ENCODE results near the gene SOX2. TPM values are rescaled to one million over a fixed set of nuclear protein-coding genes. Genes with fewer than 3 reads are reported as not detected.

Gene SOX2
- total RNA-seq, 1 experiment from 2014 or later: 307 TPM

DNA sequence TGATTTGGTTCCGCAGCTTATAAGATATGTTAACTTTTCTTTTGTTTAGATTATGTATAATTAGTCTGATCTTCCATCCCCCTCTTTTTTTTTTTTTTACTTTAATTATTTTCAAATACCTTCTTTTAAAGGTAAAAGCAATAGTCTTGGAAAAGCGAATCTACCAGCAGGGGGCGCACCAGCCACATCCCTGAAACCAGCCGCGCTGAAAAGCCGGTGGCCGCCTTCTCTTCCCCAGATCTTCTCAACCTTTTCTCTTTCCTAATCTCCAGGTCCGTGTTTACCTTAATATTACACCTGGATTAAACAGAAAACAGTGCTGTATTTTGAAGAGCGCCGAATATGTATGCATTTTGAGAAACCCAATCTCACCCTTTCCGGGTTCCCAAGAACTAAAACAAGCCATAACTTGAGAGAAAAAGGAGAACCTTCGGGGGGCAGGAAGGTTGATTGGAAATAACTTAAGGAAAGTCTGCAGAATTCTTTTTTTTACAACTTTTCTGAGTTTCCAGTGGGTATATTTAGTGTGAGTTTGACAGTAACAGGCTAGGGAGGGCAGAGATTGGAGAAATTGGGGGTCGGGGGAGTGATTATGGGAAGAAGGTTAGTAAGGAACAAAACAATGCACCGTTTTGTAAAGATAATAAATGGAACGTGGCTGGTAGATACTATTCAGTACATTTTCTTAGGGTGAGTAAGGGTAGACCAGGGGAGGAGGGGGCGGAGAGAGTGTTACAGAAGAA is 2.0 kb upstream of the SOX2 start:
- Mint-ChIP-seq H3K36me3 (ENCODE audit: insufficient read depth in 1 of 3, low read depth in 3 of 3) (peaks cover 22 to 25% (median 24%) of the 10 kb centered on the region in 3 experiments), H3K27me3 (ENCODE audit: low read depth) (no peaks in the 10 kb centered on the region; the same call in 1 of the 2 replicates), H3K4me3 (no peak overlapping the region), H3K4me1 (peaks cover 50% of the 10 kb centered on the region in 2 experiments), H3K27ac (peak overlapping the region; percentile 95 to 98 (median 98); a peak in 4 of 7 replicates), H3K9me3 (peaks cover 7% of the 10 kb centered on the region in 2 experiments; a peak in 4 of 5 replicates)
- TF ChIP-seq, protein P1, sequence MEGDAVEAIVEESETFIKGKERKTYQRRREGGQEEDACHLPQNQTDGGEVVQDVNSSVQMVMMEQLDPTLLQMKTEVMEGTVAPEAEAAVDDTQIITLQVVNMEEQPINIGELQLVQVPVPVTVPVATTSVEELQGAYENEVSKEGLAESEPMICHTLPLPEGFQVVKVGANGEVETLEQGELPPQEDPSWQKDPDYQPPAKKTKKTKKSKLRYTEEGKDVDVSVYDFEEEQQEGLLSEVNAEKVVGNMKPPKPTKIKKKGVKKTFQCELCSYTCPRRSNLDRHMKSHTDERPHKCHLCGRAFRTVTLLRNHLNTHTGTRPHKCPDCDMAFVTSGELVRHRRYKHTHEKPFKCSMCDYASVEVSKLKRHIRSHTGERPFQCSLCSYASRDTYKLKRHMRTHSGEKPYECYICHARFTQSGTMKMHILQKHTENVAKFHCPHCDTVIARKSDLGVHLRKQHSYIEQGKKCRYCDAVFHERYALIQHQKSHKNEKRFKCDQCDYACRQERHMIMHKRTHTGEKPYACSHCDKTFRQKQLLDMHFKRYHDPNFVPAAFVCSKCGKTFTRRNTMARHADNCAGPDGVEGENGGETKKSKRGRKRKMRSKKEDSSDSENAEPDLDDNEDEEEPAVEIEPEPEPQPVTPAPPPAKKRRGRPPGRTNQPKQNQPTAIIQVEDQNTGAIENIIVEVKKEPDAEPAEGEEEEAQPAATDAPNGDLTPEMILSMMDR (conservative IDR thresholded peaks at IDR 0.05): peak; percentile 96
- WGBS (ENCODE audit: extremely low coverage, insufficient read length, low lambda C conversion rate): no CpG with 5 or more reads among the region's 16 CpGs
- Histone ChIP-seq H4K5ac (ENCODE audit: insufficient read length, low read depth, low read length) (no peak overlapping the region), H3K27me3 (ENCODE audit: insufficient read depth, low read length) (no peaks in the 10 kb centered on the region; the same call in 1 of the 2 replicates), H2BK5ac (ENCODE audit: insufficient read length, low read length) (no peak overlapping the region), H2AK5ac (ENCODE audit: insufficient read length, low read length) (no peak overlapping the region), H3K4ac (ENCODE audit: low read depth, low read length) (no peak overlapping the region), H2BK15ac (ENCODE audit: low read depth, low read length) (no peak overlapping the region), H3K27ac (ENCODE audit: insufficient read length, low read depth, low read length) (peak overlapping the region; percentile 66), H2BK120ac (ENCODE audit: low read depth, low read length, poor library complexity, severe bottlenecking) (peak overlapping the region; percentile 79), H2BK20ac (ENCODE audit: low read depth, low read length, poor library complexity, severe bottlenecking) (no peak overlapping the region), H3K23ac (ENCODE audit: insufficient read length, low read depth, low read length) (no peak overlapping the region), H4K91ac (ENCODE audit: insufficient read length, low read depth, low read length) (no peak overlapping the region), H2BK12ac (ENCODE audit: insufficient read length, low read depth, low read length) (no peak overlapping the region), H3K79me1 (ENCODE audit: insufficient read depth, low read depth, low read length, poor library complexity, severe bottlenecking) (no peaks in the 10 kb centered on the region), H4K8ac (replicated peaks; ENCODE audit: insufficient read length, low read depth, low read length) (no peak overlapping the region), H3T11ph (ENCODE audit: low read length) (peak overlapping the region; percentile 85), H3K9me3 (ENCODE audit: control insufficient read depth, low read depth, low read length) (no peaks in the 10 kb centered on the region), H2AFZ (ENCODE audit: low read length) (no peak overlapping the region), H3K56ac (ENCODE audit: insufficient read length, low read depth, low read length) (no peak overlapping the region), H3K4me2 (ENCODE audit: insufficient read depth, insufficient read length, low read length) (peak overlapping the region; percentile 98), H3K4me1 (ENCODE audit: insufficient read depth, low read length) (peaks cover 3% of the 10 kb centered on the region; the same call in 1 of the 2 replicates), H3K18ac (ENCODE audit: insufficient read length, low read depth, low read length) (no peak overlapping the region), H3K9ac (ENCODE audit: extremely low read depth, insufficient read length, low read length) (peak overlapping the region; percentile 47), H4K20me1 (ENCODE audit: control insufficient read depth, insufficient read depth, insufficient read length) (peaks cover 3% of the 10 kb centered on the region), H3K14ac (ENCODE audit: insufficient read depth, low read length) (no peak overlapping the region), H3K23me2 (ENCODE audit: insufficient read length, low read depth, low read length, poor library complexity, severe bottlenecking) (peaks cover 15% of the 10 kb centered on the region), H3K79me2 (ENCODE audit: insufficient read depth, low read length) (peaks cover 22% of the 10 kb centered on the region; the same call in 1 of the 2 replicates)
- DNase-seq: peak; percentile 75

Data from H9 (cell line).